Activated CD4-positive, alpha-beta T cell treated with anti-CD3 and anti-CD28 coated beads, Interleukin-2, amount 50 U/mL, for 16 hours (primary cell): ENCODE results near the gene IL18R1.

Experiments
- DNase-seq: peaks from one replicate; pipeline ENCODE4 v3.0.0-alpha.2; 2020

Gene IL18R1

DNA sequence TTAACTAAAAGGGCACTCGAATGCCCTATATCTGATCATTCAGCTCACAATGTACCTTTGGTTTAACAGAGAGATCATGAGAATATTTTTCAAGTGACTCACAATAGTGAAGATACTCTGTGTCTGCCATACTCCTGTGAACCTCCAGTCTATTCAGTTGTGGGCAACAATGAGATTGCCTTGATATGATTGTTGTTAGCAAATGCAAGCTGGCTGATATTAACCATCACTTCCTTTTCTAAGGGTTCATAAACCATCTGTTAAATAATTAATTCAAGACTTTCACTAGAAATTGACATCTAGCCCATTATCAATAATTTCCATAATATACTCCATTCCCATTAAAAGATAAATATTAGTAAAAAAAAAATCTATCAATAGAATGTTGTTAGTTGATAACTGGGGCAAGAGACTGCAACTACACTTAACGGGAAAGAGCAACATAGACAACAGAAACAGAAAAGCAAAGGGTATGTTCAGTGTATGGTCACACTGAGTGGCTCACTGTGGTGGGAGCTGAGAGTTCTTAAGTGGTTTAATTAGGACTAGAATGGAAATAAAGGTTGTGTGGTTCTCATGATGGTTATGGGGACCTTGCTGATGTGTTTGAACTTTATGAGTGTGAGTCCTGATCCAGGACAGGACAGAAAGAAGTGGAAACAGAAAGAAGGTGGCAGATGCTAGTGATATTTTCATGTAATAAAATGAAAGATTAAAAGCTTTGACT is 79.2 kb downstream of the IL18R1 start:
- no peak for DNase-seq

DNA sequence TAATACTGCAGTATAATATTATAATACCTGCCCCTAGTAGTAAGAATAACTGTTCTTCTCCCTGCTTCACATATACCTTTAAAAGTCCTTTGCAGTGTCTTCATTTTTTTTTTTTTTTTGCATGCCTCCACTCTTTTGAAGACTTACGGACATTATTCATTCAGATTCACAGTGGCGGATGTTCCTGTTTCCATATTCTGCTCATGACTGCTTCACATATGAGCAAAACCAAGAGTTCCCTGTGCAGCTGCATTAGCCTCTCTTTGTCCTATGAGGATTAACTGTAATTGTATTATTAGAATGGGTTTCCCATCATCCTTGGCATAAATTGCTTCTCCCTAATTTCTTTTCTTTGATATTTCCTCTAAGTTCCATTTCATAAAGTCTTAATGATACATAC is 80.1 kb downstream of the IL18R1 start:
- peak; percentile 46 for DNase-seq

DNA sequence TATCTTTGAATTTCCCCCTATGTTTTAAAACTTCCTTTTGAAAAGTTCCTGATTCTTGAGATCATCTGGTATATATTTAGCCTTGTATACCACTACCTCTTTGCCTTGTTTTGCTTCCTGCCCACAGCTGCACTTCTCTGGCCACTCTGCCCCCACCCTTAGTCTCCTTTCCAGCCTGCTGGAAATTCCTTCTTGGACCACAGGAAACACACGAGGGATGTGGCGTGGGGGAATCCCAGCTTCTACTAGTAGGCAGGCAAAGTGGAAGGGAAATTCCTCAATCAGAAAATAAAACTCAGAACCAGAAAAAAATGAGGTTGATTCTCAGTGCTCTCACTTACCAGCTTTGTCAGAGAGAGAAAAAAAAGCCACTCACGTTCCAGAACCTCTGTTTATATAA is 80.7 kb downstream of the IL18R1 start:
- peak; percentile 60 for DNase-seq

DNA sequence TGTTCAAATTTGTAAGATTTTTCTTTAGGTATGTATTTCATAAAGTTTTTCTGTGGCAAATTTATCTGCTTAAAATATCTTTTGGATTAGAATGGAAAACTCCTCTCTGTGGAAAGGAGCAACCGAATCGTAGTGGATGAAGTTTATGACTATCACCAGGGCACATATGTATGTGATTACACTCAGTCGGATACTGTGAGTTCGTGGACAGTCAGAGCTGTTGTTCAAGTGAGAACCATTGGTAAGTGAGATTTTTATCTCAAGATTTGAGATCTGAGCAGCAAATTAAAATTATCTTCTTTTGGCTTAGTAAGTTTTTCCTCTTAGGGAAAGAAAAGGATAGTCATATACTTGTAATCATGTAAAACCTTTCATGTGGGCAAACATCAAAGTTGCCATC is 81.5 kb downstream of the IL18R1 start:
- peak; percentile 44 for DNase-seq

DNA sequence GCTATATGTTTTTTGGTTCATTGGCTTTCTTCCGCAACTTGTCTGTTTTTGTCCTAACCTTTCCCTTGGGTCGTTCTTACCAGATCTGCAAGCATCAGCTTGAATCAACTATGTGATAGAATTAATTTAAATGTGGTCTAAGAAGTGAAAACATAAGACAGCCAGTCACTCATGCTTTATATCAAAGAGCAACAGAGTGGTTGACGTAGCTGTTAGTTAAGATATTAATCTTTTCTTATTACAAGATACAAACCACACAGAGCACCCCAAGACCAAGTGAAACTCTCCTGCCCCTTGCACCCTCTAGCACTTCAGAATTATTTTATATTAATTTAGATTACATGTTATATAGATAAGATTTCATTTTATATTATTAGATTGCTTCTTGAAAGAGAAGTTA is 82.5 kb downstream of the IL18R1 start:
- peak; percentile 44 for DNase-seq

DNA sequence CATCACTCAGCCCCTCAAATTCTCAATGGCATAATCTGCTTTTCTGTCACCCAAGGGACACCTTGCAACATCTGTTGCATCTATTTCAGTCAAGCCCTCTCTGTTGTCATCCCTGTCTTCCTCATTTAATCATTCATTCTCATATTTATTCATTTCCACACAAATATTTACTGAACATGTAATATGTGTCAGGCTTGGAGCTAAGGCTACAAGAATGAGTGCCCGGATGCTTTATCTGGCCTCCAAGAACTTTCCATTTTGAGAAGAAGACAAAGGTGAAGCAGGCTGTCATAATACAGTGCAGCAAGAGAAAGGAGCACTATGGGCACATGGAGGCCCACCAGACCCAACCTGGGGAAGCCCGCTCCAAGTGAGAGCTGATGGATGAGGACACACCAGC is 83.0 kb downstream of the IL18R1 start:
- peak; percentile 74 for DNase-seq

DNA sequence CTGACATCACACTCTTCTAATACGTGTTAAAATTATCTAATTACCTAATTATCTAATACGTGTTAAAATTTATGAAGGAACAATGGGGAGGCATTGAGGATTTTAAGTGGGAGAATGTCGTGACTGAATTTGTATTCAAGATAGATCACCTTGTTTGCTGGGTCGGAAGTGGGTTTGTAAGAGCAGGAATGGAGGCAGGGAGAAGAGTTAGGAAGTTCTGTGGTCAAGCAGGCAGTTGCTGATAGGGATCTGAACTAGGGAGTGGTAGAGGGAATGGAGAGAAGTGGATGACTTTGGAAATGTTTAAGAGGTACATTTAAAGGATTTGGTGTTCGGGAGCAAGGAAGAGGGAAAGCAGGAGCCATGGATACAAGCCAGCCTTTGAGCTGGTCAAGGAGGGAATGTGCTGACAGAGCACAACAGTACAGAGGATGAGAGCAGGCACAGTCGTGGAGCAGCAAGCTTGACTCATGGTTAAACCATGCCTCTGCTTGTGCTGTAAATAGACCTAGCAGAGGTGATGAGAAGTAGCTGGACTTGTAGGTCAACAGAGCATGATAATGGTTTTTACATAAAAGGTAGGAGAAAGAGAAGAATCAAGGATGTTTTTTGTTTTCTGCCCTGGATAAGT is 83.6 kb downstream of the IL18R1 start:
- DNase-seq = no peak

DNA sequence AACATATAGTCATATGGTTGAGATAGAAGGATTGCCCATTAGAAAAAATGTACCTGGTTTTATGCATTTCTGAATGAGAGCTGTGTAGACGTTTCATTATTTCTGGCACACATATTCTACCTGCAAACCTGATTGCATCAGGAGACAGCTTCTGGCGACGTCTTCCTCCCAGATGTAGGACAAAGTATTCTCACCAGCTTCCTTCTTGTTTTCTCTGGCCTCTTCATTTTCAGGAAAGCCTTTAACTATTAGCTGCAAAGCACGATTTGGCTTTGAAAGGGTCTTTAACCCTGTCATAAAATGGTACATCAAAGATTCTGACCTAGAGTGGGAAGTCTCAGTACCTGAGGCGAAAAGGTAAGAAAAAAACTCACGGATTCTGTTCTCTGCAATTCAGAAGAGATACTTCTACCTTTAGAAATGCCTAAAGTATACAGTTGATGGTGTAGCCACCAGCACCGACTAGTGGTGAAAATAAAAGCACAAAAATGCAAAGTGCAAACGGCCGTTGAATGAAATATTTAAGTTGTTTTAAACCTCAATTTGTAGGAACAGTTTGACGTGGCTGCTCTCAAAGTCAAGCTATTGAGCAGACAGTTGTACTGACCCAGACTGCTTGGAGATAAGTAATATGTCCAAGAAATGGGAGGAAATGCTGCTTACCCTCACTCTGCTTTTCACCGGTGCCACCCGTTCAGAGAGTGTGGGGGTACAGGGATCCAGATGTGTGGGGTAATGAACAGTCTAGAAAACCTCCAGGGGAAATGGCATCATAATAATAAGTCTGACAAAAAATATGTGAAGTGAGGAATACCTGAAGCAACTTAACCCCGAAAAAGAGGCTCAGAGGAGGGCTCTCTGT is 87.6 kb downstream of the IL18R1 start:
- DNase-seq = peak; percentile 68

DNA sequence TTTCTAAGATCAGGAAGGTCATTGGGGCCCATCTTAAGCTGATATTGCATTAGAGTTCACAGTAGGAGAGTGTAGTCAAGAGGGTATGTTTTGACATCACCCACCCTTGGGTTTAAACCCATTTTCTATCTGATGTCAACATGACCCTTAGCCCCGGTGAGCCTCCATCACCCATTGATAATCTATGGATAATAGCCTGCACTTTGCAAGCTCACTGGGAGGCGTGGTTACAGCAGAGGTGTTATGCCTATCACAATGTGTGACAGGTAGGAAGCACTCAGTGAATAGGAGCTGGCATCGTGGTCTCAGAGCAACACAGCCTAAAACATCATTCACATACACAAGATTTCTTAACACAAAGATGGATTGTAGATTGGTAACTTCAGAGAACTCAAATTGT is 88.6 kb downstream of the IL18R1 start:
- DNase-seq = no peak

DNA sequence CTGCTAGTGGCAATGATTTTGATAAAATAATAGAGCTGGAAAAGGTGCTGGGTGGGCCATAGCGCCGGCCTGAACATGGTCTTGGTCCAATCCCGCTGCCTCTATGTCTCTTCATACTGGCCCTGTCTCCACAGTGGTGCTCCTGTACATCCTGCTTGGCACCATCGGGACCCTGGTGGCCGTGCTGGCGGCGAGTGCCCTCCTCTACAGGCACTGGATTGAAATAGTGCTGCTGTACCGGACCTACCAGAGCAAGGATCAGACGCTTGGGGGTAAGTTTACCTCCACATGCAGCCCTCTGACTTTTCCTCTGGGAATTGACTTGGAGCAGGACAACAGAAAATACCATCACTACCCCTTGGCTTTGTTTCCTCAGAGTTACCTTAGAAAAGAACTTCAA is 91.3 kb downstream of the IL18R1 start:
- DNase-seq = no peak
